CD4-positive, alpha-beta memory T cell (primary cell): Measurements from ENCODE around the gene RALGAPB. TPM values are rescaled to one million over a fixed set of nuclear protein-coding genes. Genes with fewer than 3 reads are reported as not detected.
"Not testable (repeated sequence)": the region's sequence is repeated elsewhere in the genome, so short reads cannot be mapped to it uniquely, and the experiment has no call there.

ENCODE experiments used
- CTCF ChIA-PET: fragments of 350-600 bp; sonication (Branson Sonifier 250); formaldehyde crosslinking; loops from one replicate; lab custom pipeline; 2021; ENCODE audit warnings: inconsistent platforms; ENCODE audit not compliant: partially characterized antibody; lab: Charles Lee
- POLR2A ChIA-PET: fragments of 350-600 bp; sonication (Branson Sonifier 250); formaldehyde crosslinking; loops from one replicate; lab custom pipeline; 2021; ENCODE audit not compliant: partially characterized antibody; lab: Charles Lee
- DNase-seq, 5 donors: peaks; one replicate each; pipeline versions ENCODE4 v3.0.0 to v3.0.0-alpha.2; 2020 to 2022; ENCODE audit warnings: mixed read lengths in 1 of 5
- H3K27ac ChIP-seq: one replicate; pipeline ENCODE4 v1.7.0; 2013; ENCODE audit warnings: low read depth, low read length
- H3K27me3 ChIP-seq: 2 replicates; pipeline ENCODE4 v1.7.0; 2013; ENCODE audit warnings: mild to moderate bottlenecking, low read length, moderate library complexity; ENCODE audit not compliant: insufficient read depth
- H3K36me3 ChIP-seq: 2 replicates; pipeline ENCODE4 v1.7.0; 2013; ENCODE audit warnings: mild to moderate bottlenecking, low read length, moderate library complexity; ENCODE audit not compliant: insufficient read depth
- H3K4me1 ChIP-seq: 2 replicates; pipeline ENCODE4 v1.7.0; 2013; ENCODE audit warnings: mild to moderate bottlenecking, low read length, moderate library complexity; ENCODE audit not compliant: insufficient read depth
- H3K4me3 ChIP-seq, 2 donors: one replicate each; pipeline ENCODE4 v1.7.0; 2013; ENCODE audit warnings: low read length in 2 of 2, mild to moderate bottlenecking in 1 of 2
- H3K9me3 ChIP-seq, 2 donors: one replicate each; pipeline ENCODE4 v1.7.0; 2013; ENCODE audit warnings: low read length in 2 of 2, control low read depth in 1 of 2; ENCODE audit not compliant: control insufficient read depth in 1 of 2
- H3K27ac Mint-ChIP-seq, 7 donors: one replicate each; pipeline ENCODE4 v1.8.0; 2020 to 2021; ENCODE audit warnings: mixed read lengths in 7 of 7, mild to moderate bottlenecking in 6 of 7, inconsistent platforms in 3 of 7, moderate library complexity in 3 of 7
- H3K27me3 Mint-ChIP-seq, 2 donors: one replicate each; pipeline ENCODE4 v1.8.0; 2020 to 2021; ENCODE audit warnings: mixed read lengths in 2 of 2
- H3K36me3 Mint-ChIP-seq, 2 donors: one replicate each; pipeline ENCODE4 v1.8.0; 2020 to 2021; ENCODE audit warnings: mixed read lengths in 2 of 2, inconsistent platforms in 1 of 2, mild to moderate bottlenecking in 1 of 2
- H3K4me1 Mint-ChIP-seq, 4 donors: one replicate each; pipeline ENCODE4 v1.8.0; 2020 to 2021; ENCODE audit warnings: mixed read lengths in 4 of 4, mild to moderate bottlenecking in 1 of 4
- H3K4me3 Mint-ChIP-seq, 8 donors: one replicate each; pipeline ENCODE4 v1.8.0; 2020 to 2021; ENCODE audit warnings: mixed read lengths in 8 of 8, mild to moderate bottlenecking in 7 of 8, moderate library complexity in 6 of 8, inconsistent platforms in 3 of 8
- H3K9me3 Mint-ChIP-seq, 8 donors: one replicate each; pipeline ENCODE4 v1.8.0; 2020 to 2021; ENCODE audit warnings: mixed read lengths in 8 of 8, mild to moderate bottlenecking in 5 of 8, inconsistent platforms in 3 of 8, moderate library complexity in 1 of 8
- intact Hi-C: fragments of 100-400 bp; cut with micrococcal nuclease; formaldehyde crosslinking; loops from one replicate; pipeline ENCODE4 v1.15.1; 2023
- polyA plus RNA-seq, 2 donors: library from polyadenylated mRNA; unstranded; fragments of 300-500 nt; fragmentation: Illumina TruSeq; gene quantifications; one replicate each; pipeline ENCODE4 v1.2.3, GENCODE V29; 2021
- total RNA-seq, 2 experiments: library from RNA; stranded (reverse); gene quantifications; one replicate each; pipeline ENCODE4 v1.2.3, GENCODE V29; 2021

Gene RALGAPB
- total and polyA plus RNA-seq, 4 experiments from 2014 or later, result 9.0 to 57.4 (median 35.2) TPM

- H3K4me3 ChIP-seq, POLR2A ChIA-PET, H3K4me1 ChIP-seq, intact Hi-C loops, H3K27me3 ChIP-seq, H3K27ac Mint-ChIP-seq, H3K27ac ChIP-seq, H3K4me1 Mint-ChIP-seq, H3K36me3 Mint-ChIP-seq, CTCF ChIA-PET, H3K9me3 Mint-ChIP-seq, H3K9me3 ChIP-seq, H3K4me3 Mint-ChIP-seq, DNase-seq, H3K36me3 ChIP-seq: not testable (repeated sequence)
- peaks cover 15 to 17% of the 10 kb centered on the region in 2 donors for H3K27me3 Mint-ChIP-seq
These were observed 123.2 kb downstream of the RALGAPB start for GRCh38 chr20:38595886-38596285.

- intact Hi-C loops, result no loop called here
- CTCF ChIA-PET, result no interaction called here
- H3K4me3 Mint-ChIP-seq, result no peak overlapping the region
These were observed 126.8 kb downstream of the RALGAPB start for GRCh38 chr20:38599410-38599882.

GRCh38 chr20:38600057-38600456 is 127.4 kb downstream of the RALGAPB start:
- POLR2A ChIA-PET, result no interaction called here
- Histone ChIP-seq H3K27ac (no peak overlapping the region), H3K4me3 (no peak overlapping the region), H3K4me1 (no peaks in the 10 kb centered on the region), H3K36me3 (no peaks in the 10 kb centered on the region), H3K9me3 (no peaks in the 10 kb centered on the region), H3K27me3 (peaks cover 18% of the 10 kb centered on the region)
- Mint-ChIP-seq H3K27me3 (peaks cover 37 to 42% of the 10 kb centered on the region in 2 donors), H3K27ac (peak overlapping the region in 1 of 7 donors; percentile 2), H3K4me1 (peaks cover 5 to 12% (median 8%) of the 10 kb centered on the region in 4 donors), H3K4me3 (no peak overlapping the region), H3K9me3 (no peaks in the 10 kb centered on the region), H3K36me3 (no peaks in the 10 kb centered on the region)
- no peak for DNase-seq
- intact Hi-C loops, result no loop called here
- CTCF ChIA-PET, result no interaction called here

More at GRCh38 chr20:38599410-38599882, 126.8 kb downstream of the RALGAPB start:
- POLR2A ChIA-PET, result no interaction called here
- no peaks in the 10 kb centered on the region for H3K36me3 ChIP-seq
- Mint-ChIP-seq H3K9me3 (no peaks in the 10 kb centered on the region), H3K4me1 (peaks cover 5 to 12% (median 8%) of the 10 kb centered on the region in 4 donors), H3K27ac (no peak overlapping the region), H3K27me3 (peaks cover 34 to 40% of the 10 kb centered on the region in 2 donors), H3K36me3 (no peaks in the 10 kb centered on the region)
- H3K27me3 ChIP-seq, result peaks cover 18% of the 10 kb centered on the region
- no peak for DNase-seq
- H3K4me3 ChIP-seq, result no peak overlapping the region
- H3K4me1 ChIP-seq, result no peaks in the 10 kb centered on the region
- no peaks in the 10 kb centered on the region for H3K9me3 ChIP-seq
- H3K27ac ChIP-seq, result no peak overlapping the region

GRCh38 chr20:38601216-38602184 is 128.9 kb downstream of the RALGAPB start, which contains the start of gene ARHGAP40:
Gene ARHGAP40 (plus strand): TSS chr20:38601809.
- Mint-ChIP-seq H3K4me3 (peak within 1 kb of the TSS in 3 of 8 donors; percentile 2 to 39 (median 35)), H3K27me3 (peaks cover 38 to 49% of the 10 kb centered on the region in 2 donors), H3K27ac (no peak within 1 kb of the TSS), H3K36me3 (no peaks in the 10 kb centered on the region), H3K4me1 (peaks cover 5 to 12% (median 8%) of the 10 kb centered on the region in 4 donors), H3K9me3 (no peaks in the 10 kb centered on the region)
- no peak for DNase-seq
- Histone ChIP-seq H3K27me3 (peaks cover 26% of the 10 kb centered on the region), H3K27ac (no peak within 1 kb of the TSS), H3K9me3 (no peaks in the 10 kb centered on the region), H3K4me3 (no peak within 1 kb of the TSS), H3K36me3 (no peaks in the 10 kb centered on the region), H3K4me1 (no peaks in the 10 kb centered on the region)
- intact Hi-C loops, result no loop called here
- ChIA-PET CTCF (no interaction called here), POLR2A (no interaction called here)

GRCh38 chr20:38602185-38602581 is 129.5 kb downstream of the RALGAPB start:
- ChIA-PET CTCF (no interaction called here), POLR2A (no interaction called here)
- peaks cover 26% of the 10 kb centered on the region for H3K27me3 ChIP-seq
- Mint-ChIP-seq H3K9me3 (no peaks in the 10 kb centered on the region), H3K4me1 (peaks cover 5 to 12% (median 8%) of the 10 kb centered on the region in 4 donors), H3K27me3 (peaks cover 33 to 50% of the 10 kb centered on the region in 2 donors), H3K36me3 (no peaks in the 10 kb centered on the region), H3K4me3 (peak overlapping the region in 2 of 8 donors; percentile 35 to 39), H3K27ac (no peak overlapping the region)
- no peak for DNase-seq
- H3K4me1 ChIP-seq, result no peaks in the 10 kb centered on the region
- H3K36me3 ChIP-seq, result no peaks in the 10 kb centered on the region
- H3K9me3 ChIP-seq, result no peaks in the 10 kb centered on the region
- no peak overlapping the region for H3K27ac ChIP-seq
- intact Hi-C loops, result no loop called here
- no peak overlapping the region for H3K4me3 ChIP-seq

- ChIA-PET CTCF (interaction anchor here (1.1 kb wide), 1 partner anchor 10 kb away, joined by 3 read pairs; no protein-coding TSS in a partner anchor), POLR2A (no interaction called here)
- H3K9me3 Mint-ChIP-seq, result no peaks in the 10 kb centered on the region
- peaks cover 5 to 12% (median 8%) of the 10 kb centered on the region in 4 donors for H3K4me1 Mint-ChIP-seq
- no peak for DNase-seq
- no peak overlapping the region for H3K27ac ChIP-seq
- no peaks in the 10 kb centered on the region for H3K9me3 ChIP-seq
- H3K4me3 Mint-ChIP-seq, result no peak overlapping the region
- peaks cover 26% of the 10 kb centered on the region for H3K27me3 ChIP-seq
- intact Hi-C loops, result no loop called here
- no peaks in the 10 kb centered on the region for H3K36me3 Mint-ChIP-seq
- no peak overlapping the region for H3K27ac Mint-ChIP-seq
- H3K4me1 ChIP-seq, result no peaks in the 10 kb centered on the region
- H3K27me3 Mint-ChIP-seq, result peaks cover 28 to 49% of the 10 kb centered on the region in 2 donors
- H3K4me3 ChIP-seq, result no peak overlapping the region
- no peaks in the 10 kb centered on the region for H3K36me3 ChIP-seq
These were observed 130.6 kb downstream of the RALGAPB start for GRCh38 chr20:38603286-38603685.

GRCh38 chr20:38604873-38605303 is 132.2 kb downstream of the RALGAPB start:
- no peak overlapping the region for H3K27ac ChIP-seq
- no peaks in the 10 kb centered on the region for H3K4me1 ChIP-seq
- ChIA-PET CTCF (no interaction called here), POLR2A (no interaction called here)
- Mint-ChIP-seq H3K9me3 (no peaks in the 10 kb centered on the region), H3K36me3 (no peaks in the 10 kb centered on the region), H3K4me1 (peaks cover 5 to 12% (median 8%) of the 10 kb centered on the region in 4 donors), H3K4me3 (no peak overlapping the region), H3K27me3 (peaks cover 28 to 51% of the 10 kb centered on the region in 2 donors), H3K27ac (no peak overlapping the region)
- no peak overlapping the region for H3K4me3 ChIP-seq
- no peak for DNase-seq
- intact Hi-C loops, result no loop called here
- no peaks in the 10 kb centered on the region for H3K36me3 ChIP-seq
- no peaks in the 10 kb centered on the region for H3K9me3 ChIP-seq
- peaks cover 26% of the 10 kb centered on the region for H3K27me3 ChIP-seq
